GM04504 (cell line): ENCODE data around the gene RRAS2.
"Not testable (repeated sequence)": the region's sequence is repeated elsewhere in the genome, so short reads cannot be mapped to it uniquely, and the experiment has no call there.

Experiments
- DNase-seq: peaks from one replicate; pipeline ENCODE4 v3.0.0-alpha.2; 2012; ENCODE audit warnings: low read depth

Gene RRAS2

DNA sequence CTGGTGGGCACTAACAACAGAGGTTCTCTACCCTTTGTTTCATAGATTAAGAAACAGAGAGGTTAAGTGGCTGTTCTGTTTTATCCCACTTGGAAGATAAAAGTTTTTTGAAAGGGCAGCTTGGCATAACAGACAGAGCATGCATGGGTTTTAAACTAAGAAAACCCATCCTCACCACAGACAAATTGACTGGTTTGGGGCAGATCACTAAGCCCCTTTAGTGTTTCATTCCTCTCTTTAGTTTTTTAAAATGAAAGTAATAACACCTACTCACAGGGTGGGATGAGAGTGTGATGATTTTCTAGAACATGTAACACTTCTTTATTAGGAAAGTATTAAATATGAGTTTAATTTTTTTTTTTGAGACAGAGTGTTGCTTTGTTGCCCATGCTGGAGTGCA, 12.3 kb upstream of the RRAS2 start:
- no peak for DNase-seq

- DNase-seq = no peak
Observed at GRCh38 chr11:14370496-14370895, 11.5 kb upstream of the RRAS2 start.

- DNase-seq = no peak
Observed at GRCh38 chr11:14369598-14369997, 10.6 kb upstream of the RRAS2 start.

DNA sequence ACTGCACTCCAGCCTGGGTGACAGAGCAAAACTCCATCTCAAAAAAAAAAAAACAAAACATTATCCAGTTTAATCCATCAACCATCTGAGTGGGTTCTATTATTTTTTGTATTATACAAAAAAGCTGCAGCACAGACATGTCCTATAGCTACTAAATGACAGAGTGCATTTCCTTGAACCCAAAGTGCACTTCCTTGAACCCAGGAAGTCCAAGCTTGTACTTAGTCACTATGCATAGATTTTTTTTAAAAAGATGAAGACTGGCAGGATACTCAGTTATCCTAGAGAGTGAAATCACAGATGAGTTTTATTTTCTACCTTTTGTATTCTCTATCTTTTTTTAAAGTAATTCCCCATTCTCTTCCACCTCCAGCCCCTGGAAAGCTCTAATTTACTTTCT, 8.0 kb upstream of the RRAS2 start:
- no peak for DNase-seq

DNA sequence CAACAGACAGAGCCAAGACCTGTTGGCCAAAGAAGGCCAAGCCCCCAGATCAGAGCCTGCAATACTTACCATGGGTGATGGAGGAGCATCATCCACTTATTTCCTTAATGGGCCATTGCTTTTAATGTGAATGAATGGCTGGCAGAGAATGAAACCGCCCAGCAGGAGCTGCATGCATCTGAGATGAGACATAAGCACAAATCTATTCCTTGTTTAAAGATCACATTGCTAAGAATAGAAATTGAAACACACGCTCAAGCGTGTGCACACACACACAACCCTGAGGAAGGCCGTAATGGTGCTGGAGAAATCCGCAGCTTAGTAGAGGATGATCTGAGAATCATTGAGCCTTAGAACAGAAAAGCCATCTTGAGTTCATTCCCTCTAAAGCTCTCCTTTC, 5.3 kb upstream of the RRAS2 start:
- no peak for DNase-seq

DNA sequence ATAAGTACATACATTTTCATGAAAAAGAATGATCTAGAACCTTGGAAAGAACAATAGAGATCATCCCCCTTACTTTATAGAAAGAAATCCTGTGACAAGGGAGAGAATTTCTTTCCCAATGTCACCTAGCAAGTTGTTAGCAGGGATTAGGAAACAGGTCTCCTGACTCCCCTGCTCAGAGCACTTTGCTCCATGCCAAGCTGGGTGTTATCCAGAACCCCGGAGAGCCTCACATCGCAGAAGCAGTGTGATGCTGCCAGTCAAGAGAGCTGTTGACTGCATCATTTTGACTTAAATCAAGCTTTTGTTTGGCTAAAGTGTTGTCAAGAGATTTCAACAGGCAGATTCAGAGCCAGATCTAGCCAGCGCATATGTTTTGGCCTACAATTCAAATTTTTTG, 3.6 kb upstream of the RRAS2 start:
- DNase-seq = no peak

GRCh38 chr11:14361951-14362350, 3.0 kb upstream of the RRAS2 start:
- DNase-seq = no peak

- no peak for DNase-seq
Observed at GRCh38 chr11:14360976-14361375, 2.0 kb upstream of the RRAS2 start.

DNA sequence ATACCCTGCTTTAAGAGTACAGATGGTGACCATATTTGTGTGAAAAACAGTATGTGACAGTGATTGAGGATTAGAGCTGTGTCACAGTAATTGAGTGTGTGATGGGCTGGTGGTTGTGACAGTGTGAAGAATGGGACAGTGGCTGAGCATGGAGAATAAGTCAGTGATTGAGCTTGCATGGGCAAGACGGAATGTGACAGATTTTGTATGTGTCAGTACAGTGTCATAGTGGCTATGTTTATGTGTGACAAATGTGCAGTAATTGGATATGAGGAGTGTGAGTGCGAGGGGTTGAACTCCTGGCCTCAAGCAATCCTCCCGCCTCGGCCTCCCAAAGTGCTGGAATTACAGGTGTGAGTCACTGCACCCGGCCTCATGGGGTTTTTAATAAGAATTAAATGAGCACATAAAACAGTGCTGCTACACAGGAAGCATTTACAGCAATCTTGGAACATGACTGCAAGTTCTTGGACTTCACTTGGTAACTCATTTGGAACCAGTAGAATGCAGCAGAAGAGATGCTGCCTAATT, 583 bp upstream of the RRAS2 start:
- no peak for DNase-seq

DNA sequence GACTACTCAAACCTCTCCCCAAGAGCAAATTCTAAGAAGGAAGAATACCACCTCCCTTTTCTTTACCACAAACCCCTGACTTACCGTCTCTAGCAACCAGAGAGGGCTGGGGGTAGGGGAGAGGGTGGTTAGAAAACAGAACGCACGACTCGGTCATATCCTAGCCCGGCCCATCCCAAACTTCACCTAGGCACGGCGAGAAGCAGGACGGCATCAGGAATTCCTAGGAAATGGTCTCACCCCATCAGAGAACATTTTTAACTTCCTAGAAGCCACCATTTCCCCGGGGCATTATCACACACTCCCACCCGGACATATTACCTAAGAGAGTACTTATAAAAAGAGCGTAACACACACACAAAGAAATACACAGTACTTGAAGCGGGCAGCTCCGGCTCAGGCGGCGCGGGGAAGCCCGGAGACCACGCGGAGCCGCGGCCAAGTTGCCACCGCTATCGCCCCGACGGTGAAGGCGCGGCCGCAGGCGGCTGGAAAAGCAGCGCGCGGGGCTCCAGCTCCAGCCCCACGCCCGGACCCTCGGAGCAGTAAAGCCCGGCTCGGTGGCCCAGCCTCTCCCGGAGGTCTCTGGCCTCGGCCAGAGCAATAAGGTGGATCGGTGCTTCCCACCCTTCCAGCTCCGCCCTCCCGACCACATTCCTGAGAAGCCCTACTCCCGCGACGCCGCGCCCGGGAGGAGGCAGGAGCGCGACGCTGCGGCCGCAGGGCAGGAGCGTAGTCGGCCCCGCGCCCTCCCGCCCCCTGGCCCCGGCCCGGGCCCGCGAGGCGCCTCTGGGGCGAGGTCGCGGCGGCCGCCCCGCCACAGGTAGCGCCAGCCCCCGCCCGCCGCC, 878 bp downstream of the RRAS2 start:
- DNase-seq = no peak

DNA sequence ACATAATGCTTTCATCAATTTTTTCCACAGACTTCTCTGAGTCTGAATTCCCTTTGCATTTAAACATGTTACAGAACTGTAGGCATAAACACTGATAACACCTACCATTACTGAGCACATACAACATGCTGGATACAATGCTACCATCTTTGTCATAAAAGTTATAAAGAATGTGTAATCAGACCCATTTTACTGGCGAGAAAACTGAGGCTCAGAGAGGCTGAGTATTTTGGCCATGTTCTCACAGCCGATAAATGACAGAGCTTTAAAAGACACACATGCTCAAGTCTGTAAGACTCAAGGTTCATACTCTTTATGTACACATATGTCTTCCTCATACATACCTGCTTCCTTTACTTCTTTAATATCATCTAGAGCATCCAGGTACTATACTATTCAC, 2.6 kb downstream of the RRAS2 start:
- no peak for DNase-seq

DNA sequence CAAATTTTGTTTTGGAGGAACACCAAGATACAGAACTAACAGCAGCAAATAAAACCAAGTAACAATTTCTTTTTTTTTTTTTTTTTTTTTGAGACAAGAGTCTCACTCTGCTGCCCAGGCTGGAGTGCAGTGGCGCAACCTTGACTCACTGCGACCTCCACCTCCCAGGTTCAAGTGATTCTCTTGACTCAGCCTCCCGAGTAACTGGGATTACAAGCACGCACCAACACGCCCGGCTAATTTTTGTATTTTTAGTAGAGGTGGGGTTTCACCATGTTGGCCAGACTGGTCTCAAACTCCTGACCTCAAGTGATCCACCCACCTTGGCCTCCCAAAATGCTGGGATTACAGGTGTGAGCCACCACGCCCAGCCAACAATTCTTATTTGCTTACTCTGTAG, 4.4 kb downstream of the RRAS2 start:
- not testable (repeated sequence) for DNase-seq

DNA sequence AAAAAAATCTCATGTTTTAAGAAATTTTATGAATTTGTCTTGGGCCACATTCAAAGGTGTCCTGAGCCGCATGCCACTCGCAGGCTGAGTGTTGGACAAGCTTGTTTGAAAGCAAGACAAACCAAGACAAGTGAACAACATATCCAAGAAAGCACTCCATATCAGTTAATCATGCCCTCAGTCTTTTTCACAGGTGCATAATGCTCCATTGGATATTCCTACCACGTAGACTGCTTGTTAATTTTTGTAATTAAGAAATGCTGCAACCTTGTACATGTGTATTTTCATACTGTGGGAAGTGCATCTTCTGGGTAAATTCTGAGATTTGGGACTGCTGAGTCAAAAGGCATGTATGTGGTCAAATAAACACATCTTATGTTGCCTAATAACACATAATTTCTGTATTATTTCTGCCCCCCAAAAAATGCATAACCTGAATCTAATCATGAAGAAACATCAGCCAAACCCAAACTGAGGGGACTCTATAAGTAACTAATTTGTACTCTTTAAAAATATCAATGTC, 8.2 kb downstream of the RRAS2 start:
- no peak for DNase-seq

- no peak for DNase-seq
Observed at GRCh38 chr11:14350215-14350614, 8.8 kb downstream of the RRAS2 start.

DNA sequence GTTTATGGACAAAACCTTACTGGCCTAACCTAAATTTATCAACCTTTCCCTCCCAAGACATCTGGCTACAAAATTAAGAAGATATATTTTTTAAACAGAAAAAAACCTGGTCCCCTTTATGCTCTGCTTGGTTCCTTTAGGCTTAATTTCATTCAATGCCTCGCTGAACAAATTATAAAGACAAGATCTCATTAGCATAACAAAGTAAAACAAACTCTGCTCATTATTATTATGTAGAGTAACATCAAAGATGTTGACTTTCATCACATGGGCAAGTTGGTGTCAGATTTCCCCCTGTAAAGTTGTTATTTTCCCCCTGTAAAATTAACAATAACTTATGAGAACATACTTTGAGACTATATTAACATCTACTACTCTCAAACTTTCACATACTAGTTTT, 11.0 kb downstream of the RRAS2 start:
- no peak for DNase-seq

GRCh38 chr11:14347494-14347893, 11.5 kb downstream of the RRAS2 start:
- no peak for DNase-seq

DNA sequence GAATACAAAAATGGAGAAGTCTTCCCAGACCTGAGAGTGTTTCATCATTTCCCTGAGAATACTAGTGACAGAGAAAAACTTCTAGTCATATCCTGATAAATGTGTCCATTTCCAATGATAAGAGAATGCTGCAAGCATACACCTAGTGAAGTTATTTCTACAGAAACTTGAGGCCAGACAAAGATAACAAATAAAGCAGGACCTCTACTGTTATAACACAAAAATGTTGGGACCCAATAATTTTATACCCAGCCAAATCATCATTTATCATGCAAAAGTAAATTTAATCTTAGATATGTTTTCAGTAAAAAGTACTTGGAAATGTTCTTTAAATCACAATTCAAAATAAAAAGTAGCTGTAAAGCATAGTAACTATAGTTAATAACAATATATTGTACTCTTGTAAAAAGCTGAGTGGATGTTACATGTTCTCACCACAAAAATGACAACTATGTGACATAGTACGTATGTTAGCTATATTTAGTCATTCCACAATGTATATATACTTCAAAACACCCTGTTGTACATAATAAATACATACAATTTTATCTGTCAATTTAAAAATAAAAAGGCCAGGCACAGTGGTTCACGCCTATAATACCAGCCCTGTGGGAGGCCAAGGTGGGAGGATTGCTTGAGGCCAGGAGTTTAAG, 12.6 kb downstream of the RRAS2 start:
- no peak for DNase-seq

DNA sequence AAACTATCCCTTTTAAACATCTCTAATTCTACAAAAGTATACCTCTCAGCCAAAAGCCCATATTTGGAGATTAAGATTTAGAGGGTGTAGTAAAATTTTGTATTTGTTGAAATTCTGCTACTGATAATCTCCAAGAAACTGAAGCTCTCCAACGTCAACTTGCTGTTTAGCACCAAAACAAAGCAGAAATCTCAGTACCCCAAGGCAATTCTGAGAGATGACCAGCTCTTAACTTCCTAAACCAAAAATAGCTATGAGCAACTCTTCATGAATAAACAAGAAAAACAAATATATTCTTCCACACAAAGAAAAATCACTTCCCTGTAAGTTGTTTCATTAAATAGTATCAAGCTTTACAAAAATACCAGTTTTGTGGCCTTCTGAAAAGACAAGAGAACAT, 13.3 kb downstream of the RRAS2 start:
- DNase-seq = no peak

DNA sequence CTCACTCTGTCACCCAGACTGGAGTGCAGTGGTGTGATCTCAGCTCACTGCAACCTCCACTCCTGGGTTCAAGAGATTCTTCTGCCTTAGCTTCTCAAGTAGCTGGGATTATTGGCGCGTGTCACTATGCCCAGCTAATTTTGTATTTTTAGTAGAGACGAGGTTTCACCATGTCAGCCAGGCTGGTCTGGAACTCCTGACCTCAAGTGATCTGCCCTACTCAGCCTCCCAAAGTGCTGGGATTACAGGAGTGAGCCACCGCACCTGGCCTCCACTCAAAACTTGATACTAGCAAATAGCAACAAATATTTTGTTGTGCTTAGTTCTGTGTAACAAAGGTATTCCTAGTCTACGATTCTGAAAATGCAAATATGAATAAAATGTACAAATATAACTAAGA, 14.0 kb downstream of the RRAS2 start:
- not testable (repeated sequence) for DNase-seq

- DNase-seq = no peak
Observed at GRCh38 chr11:14342906-14343305, 16.1 kb downstream of the RRAS2 start.

GRCh38 chr11:14341968-14342367, 17.0 kb downstream of the RRAS2 start:
- no peak for DNase-seq

GRCh38 chr11:14340721-14341120, 18.3 kb downstream of the RRAS2 start:
- DNase-seq = no peak

DNA sequence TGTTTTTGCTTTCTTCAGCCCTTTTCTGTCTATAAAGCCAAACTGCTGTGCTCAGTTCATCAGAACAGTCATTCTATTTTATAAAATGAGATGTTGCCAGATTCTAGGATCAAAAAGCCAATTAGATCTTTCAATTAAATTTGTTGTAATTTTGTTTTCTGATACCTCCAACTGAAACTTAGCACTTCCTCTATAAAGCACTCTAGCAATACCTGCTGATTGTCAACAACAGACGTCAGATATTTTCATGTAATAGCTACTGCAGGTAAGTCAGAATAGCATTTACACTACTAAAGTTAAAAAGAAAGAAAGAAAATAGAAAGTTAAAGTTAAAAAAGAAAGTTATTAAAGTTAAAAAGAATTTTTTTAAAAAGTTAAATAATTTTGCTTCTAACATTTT, 19.6 kb downstream of the RRAS2 start:
- no peak for DNase-seq
